ENCODE results near the gene BGN. TPM values are rescaled to one million over a fixed set of nuclear protein-coding genes. Genes with fewer than 3 reads are reported as not detected.

The BGN gene
- total and polyA plus RNA-seq, 2 experiments from 2014 or later, result 0.87 to 1.8 TPM

- no peak overlapping the region for H2AFZ ChIP-seq
- Mint-ChIP-seq H3K36me3 (ENCODE audit: low read depth) (no peaks in the 10 kb centered on the region), H3K9me3 (no peaks in the 10 kb centered on the region), H3K27ac (no peak overlapping the region), H3K4me3 (no peak overlapping the region), H3K4me1 (no peaks in the 10 kb centered on the region), H3K27me3 (ENCODE audit: insufficient read depth, low read depth, poor library complexity) (peaks cover 4% of the 10 kb centered on the region)
- H3K4me1 ChIP-seq (ENCODE audit: insufficient read depth), result no peaks in the 10 kb centered on the region
- H3F3A ChIP-seq (replicated peaks; ENCODE audit: low read depth), result no peaks in the 10 kb centered on the region
- H3K79me2 ChIP-seq (replicated peaks; ENCODE audit: insufficient read depth), result no peaks in the 10 kb centered on the region
- no peak for ATAC-seq
- no peak for DNase-seq (ENCODE audit: low spot score)
- no peak overlapping the region for H3K27ac ChIP-seq (ENCODE audit: low read depth)
- no peaks in the 10 kb centered on the region for H3K9me2 ChIP-seq (ENCODE audit: insufficient read depth)
- no peaks in the 10 kb centered on the region for H3K36me3 ChIP-seq (ENCODE audit: insufficient read depth)
- TF ChIP-seq JUNB (IDR thresholded peaks at IDR 0.05; ENCODE audit: unreplicated experiment) (no peak), REST (IDR thresholded peaks at IDR 0.05; ENCODE audit: unreplicated experiment) (no peak), EZH2 (IDR thresholded peaks at IDR 0.05; ENCODE audit: low read depth, unreplicated experiment) (no peak), CREB1 (CRISPR knock-in tag; IDR thresholded peaks at IDR 0.05; ENCODE audit: low read depth) (no peak), ZNF331 (CRISPR knock-in tag; IDR thresholded peaks at IDR 0.05; ENCODE audit: low read depth) (no peak), ZNF114 (CRISPR knock-in tag; IDR thresholded peaks at IDR 0.05) (no peak), NANOG (IDR thresholded peaks at IDR 0.05; ENCODE audit: borderline replicate concordance) (no peak)
- no peak overlapping the region for H3K4me3 ChIP-seq
- H3K4me2 ChIP-seq, result no peak overlapping the region
- no peaks in the 10 kb centered on the region for H3K27me3 ChIP-seq (ENCODE audit: insufficient read depth)
- H4K20me1 ChIP-seq (replicated peaks; ENCODE audit: insufficient read depth), result no peaks in the 10 kb centered on the region
Observed at GRCh38 chrX:153499876-153500275, 5.1 kb downstream of the BGN start.

GRCh38 chrX:153500676-153501280 lies 6.0 kb downstream of the BGN start:
- Mint-ChIP-seq H3K27ac (no peak overlapping the region), H3K9me3 (no peaks in the 10 kb centered on the region), H3K4me1 (no peaks in the 10 kb centered on the region), H3K4me3 (no peak overlapping the region), H3K27me3 (ENCODE audit: insufficient read depth, low read depth, poor library complexity) (peaks cover 4% of the 10 kb centered on the region), H3K36me3 (ENCODE audit: low read depth) (no peaks in the 10 kb centered on the region)
- Histone ChIP-seq H2AFZ (no peak overlapping the region), H3F3A (replicated peaks; ENCODE audit: low read depth) (no peaks in the 10 kb centered on the region), H3K36me3 (ENCODE audit: insufficient read depth) (no peaks in the 10 kb centered on the region), H3K4me3 (no peak overlapping the region), H3K27me3 (ENCODE audit: insufficient read depth) (no peaks in the 10 kb centered on the region), H3K4me2 (no peak overlapping the region), H3K79me2 (replicated peaks; ENCODE audit: insufficient read depth) (no peaks in the 10 kb centered on the region), H3K4me1 (ENCODE audit: insufficient read depth) (no peaks in the 10 kb centered on the region), H4K20me1 (replicated peaks; ENCODE audit: insufficient read depth) (no peaks in the 10 kb centered on the region), H3K9me2 (ENCODE audit: insufficient read depth) (no peaks in the 10 kb centered on the region), H3K27ac (ENCODE audit: low read depth) (no peak overlapping the region)
- no peak for ATAC-seq
- no peak for DNase-seq (ENCODE audit: low spot score)
- TF ChIP-seq ETS1 (IDR thresholded peaks at IDR 0.05) (no peak), CREB1 (CRISPR knock-in tag; IDR thresholded peaks at IDR 0.05; ENCODE audit: low read depth) (no peak), EZH2 (IDR thresholded peaks at IDR 0.05; ENCODE audit: low read depth, unreplicated experiment) (no peak), STAT1 (IDR thresholded peaks at IDR 0.05; ENCODE audit: unreplicated experiment) (no peak), NANOG (IDR thresholded peaks at IDR 0.05; ENCODE audit: borderline replicate concordance) (no peak), ZNF114 (CRISPR knock-in tag; IDR thresholded peaks at IDR 0.05) (no peak), CTCF (conservative IDR thresholded peaks at IDR 0.05; ENCODE audit: low read depth in 2 of 2) (no peak)

Measured in GM23338 (cell line).